Muscle layer of duodenum (tissue), 2 donors: Measurements from ENCODE around the gene FGF19.

Experiments used
- H3K27ac ChIP-seq: one replicate; pipeline ENCODE4 v1.7.0; 2013; ENCODE audit warnings: mild to moderate bottlenecking, low read length
- H3K27me3 ChIP-seq: one replicate; pipeline ENCODE4 v1.7.0; 2013; ENCODE audit warnings: low read depth, mild to moderate bottlenecking, control low read depth, low read length
- H3K36me3 ChIP-seq, 2 donors: one replicate each; pipeline ENCODE4 v1.7.0; 2013; ENCODE audit warnings: low read length in 2 of 2, control low read depth in 1 of 2, mild to moderate bottlenecking in 1 of 2; ENCODE audit not compliant: insufficient read depth in 2 of 2, control insufficient read depth in 1 of 2
- H3K4me1 ChIP-seq, 2 donors: one replicate each; pipeline ENCODE4 v1.7.0; 2013; ENCODE audit warnings: low read length in 2 of 2, mild to moderate bottlenecking in 2 of 2, control low read depth in 1 of 2, moderate library complexity in 1 of 2; ENCODE audit not compliant: insufficient read depth in 2 of 2, control insufficient read depth in 1 of 2
- H3K4me3 ChIP-seq, 2 donors: one replicate each; pipeline ENCODE4 v1.7.0; 2013; ENCODE audit warnings: low read length in 2 of 2, low read depth in 1 of 2, mild to moderate bottlenecking in 1 of 2
- H3K9me3 ChIP-seq, 2 donors: one replicate each; pipeline ENCODE4 v1.7.0; 2013; ENCODE audit warnings: low read length in 2 of 2, control low read depth in 1 of 2, mild to moderate bottlenecking in 1 of 2; ENCODE audit not compliant: control insufficient read depth in 1 of 2
- donor health status: healthy.

Gene FGF19

GRCh38 chr11:69650832-69651344 lies 52.9 kb downstream of the FGF19 start:
- peaks cover 14 to 38% of the 10 kb centered on the region in 2 donors for H3K36me3 ChIP-seq

GRCh38 chr11:69650081-69650831 lies 53.6 kb downstream of the FGF19 start:
- H3K27ac ChIP-seq, result no peak overlapping the region
- H3K36me3 ChIP-seq, result peaks cover 14 to 38% of the 10 kb centered on the region in 2 donors
- H3K27me3 ChIP-seq, result no peaks in the 10 kb centered on the region

More at GRCh38 chr11:69650832-69651344, 52.9 kb downstream of the FGF19 start:
- H3K27me3 ChIP-seq, result no peaks in the 10 kb centered on the region
- H3K27ac ChIP-seq, result no peak overlapping the region
- H3K4me1 ChIP-seq, result no peaks in the 10 kb centered on the region
- H3K9me3 ChIP-seq, result no peaks in the 10 kb centered on the region
- no peak overlapping the region for H3K4me3 ChIP-seq

GRCh38 chr11:69649576-69649900 lies 54.3 kb downstream of the FGF19 start:
- Histone ChIP-seq H3K9me3 (no peaks in the 10 kb centered on the region), H3K4me1 (peaks cover 0 to 8% of the 10 kb centered on the region in 2 donors), H3K36me3 (peaks cover 14 to 38% of the 10 kb centered on the region in 2 donors), H3K27ac (no peak overlapping the region), H3K27me3 (no peaks in the 10 kb centered on the region), H3K4me3 (no peak overlapping the region)

More at GRCh38 chr11:69650081-69650831, 53.6 kb downstream of the FGF19 start:
- peaks cover 0 to 1% of the 10 kb centered on the region in 2 donors for H3K4me1 ChIP-seq
- H3K9me3 ChIP-seq, result no peaks in the 10 kb centered on the region
- no peak overlapping the region for H3K4me3 ChIP-seq

GRCh38 chr11:69648679-69649575 lies 54.9 kb downstream of the FGF19 start:
- H3K27ac ChIP-seq, result no peak overlapping the region
- no peak overlapping the region for H3K4me3 ChIP-seq
- H3K36me3 ChIP-seq, result peaks cover 14 to 38% of the 10 kb centered on the region in 2 donors

More at GRCh38 chr11:69648679-69649575, 54.9 kb downstream of the FGF19 start:
- H3K27me3 ChIP-seq, result no peaks in the 10 kb centered on the region
- peaks cover 0 to 14% of the 10 kb centered on the region in 2 donors for H3K4me1 ChIP-seq
- H3K9me3 ChIP-seq, result no peaks in the 10 kb centered on the region
